OCI-LY1 (cell line): ENCODE results near the gene H6PD.
A peak's percentile ranks its signal among the peaks of the same experiment; 100 is the strongest.

Experiments used
- H2AFZ ChIP-seq: fragments of 200-600 bp; sonication (generic), shearing (Covaris generic); 2 replicates; pipeline ENCODE4 v1.6.0; 2014; ENCODE audit warnings: antibody characterized with exemption, mild to moderate bottlenecking, low read length
- H3F3A ChIP-seq: fragments of 200-600 bp; sonication (generic), shearing (Covaris generic); 2 replicates; pipeline ENCODE4 v1.6.0; 2014; ENCODE audit warnings: mild to moderate bottlenecking, antibody characterized with exemption, low read length, moderate library complexity; ENCODE audit not compliant: insufficient read depth
- H3K27ac ChIP-seq: fragments of 200-600 bp; sonication (generic); 2 replicates; pipeline ENCODE4 v1.5.1; 2014; ENCODE audit warnings: low read length, mixed run types, mild to moderate bottlenecking, low read depth; ENCODE audit not compliant: poor library complexity, severe bottlenecking
- H3K27me3 ChIP-seq: fragments of 200-600 bp; sonication (generic); 2 replicates; pipeline ENCODE4 v1.6.0; 2014; ENCODE audit warnings: antibody characterized with exemption, mild to moderate bottlenecking, low read length, moderate library complexity; ENCODE audit not compliant: insufficient read depth
- H3K36me3 ChIP-seq: fragments of 200-600 bp; sonication (generic); 2 replicates; pipeline ENCODE4 v1.6.1; 2014; ENCODE audit warnings: mild to moderate bottlenecking, antibody characterized with exemption, low read length, moderate library complexity, mixed read lengths; ENCODE audit not compliant: insufficient read depth
- H3K4me1 ChIP-seq: fragments of 200-600 bp; sonication (generic); 2 replicates; pipeline ENCODE4 v1.5.1; 2014; ENCODE audit warnings: mild to moderate bottlenecking, low read length, moderate library complexity; ENCODE audit not compliant: insufficient read depth, severe bottlenecking
- H3K4me2 ChIP-seq: fragments of 200-600 bp; sonication (generic), shearing (Covaris generic); 2 replicates; pipeline ENCODE4 v1.6.1; 2014; ENCODE audit warnings: low read length
- H3K4me3 ChIP-seq: fragments of 200-600 bp; sonication (generic); 2 replicates; pipeline ENCODE4 v1.5.1; 2014; ENCODE audit warnings: low read length, low read depth, mild to moderate bottlenecking, mixed read lengths; ENCODE audit not compliant: poor library complexity, severe bottlenecking
- H3K79me2 ChIP-seq: fragments of 200-600 bp; shearing (Covaris generic); 2 replicates; pipeline ENCODE4 v1.6.1; 2016; ENCODE audit warnings: mixed run types, low read length, mixed read lengths; ENCODE audit not compliant: insufficient read depth
- H3K9ac ChIP-seq: fragments of 200-600 bp; sonication (generic), shearing (Covaris generic); 2 replicates; pipeline ENCODE4 v1.6.1; 2014; ENCODE audit warnings: mild to moderate bottlenecking, low read length, mixed read lengths
- H3K9me2 ChIP-seq: fragments of 200-600 bp; sonication (generic), shearing (Covaris generic); 2 replicates; pipeline ENCODE4 v1.6.1; 2014; ENCODE audit warnings: low read depth, mild to moderate bottlenecking, low read length, mixed read lengths
- H3K9me3 ChIP-seq: fragments of 200-600 bp; shearing (Covaris generic); 2 replicates; pipeline ENCODE4 v1.6.1; 2014; ENCODE audit warnings: low read length, mixed read lengths
- H4K20me1 ChIP-seq: fragments of 200-600 bp; sonication (generic), shearing (Covaris generic); 2 replicates; pipeline ENCODE4 v1.6.0; 2016; ENCODE audit warnings: mild to moderate bottlenecking, low read length; ENCODE audit not compliant: insufficient read depth
- EZH2 ChIP-seq: fragments of 200-600 bp; sonication (generic), shearing (Covaris generic); IDR thresholded peaks from 2 replicates; pipeline ENCODE4 v1.8.0; 2017; ENCODE audit warnings: borderline replicate concordance, mixed run types, mild to moderate bottlenecking, antibody characterized with exemption, low read length, moderate library complexity, mixed read lengths
- TF ChIP-seq, protein P1 (sequence below): fragments of 200-600 bp; sonication (generic), shearing (Covaris generic); IDR thresholded peaks from 2 replicates; pipeline ENCODE4 v1.5.1; 2017; ENCODE audit warnings: mild to moderate bottlenecking, antibody characterized with exemption, low read length, moderate library complexity, mixed read lengths

H6PD gene

DNA sequence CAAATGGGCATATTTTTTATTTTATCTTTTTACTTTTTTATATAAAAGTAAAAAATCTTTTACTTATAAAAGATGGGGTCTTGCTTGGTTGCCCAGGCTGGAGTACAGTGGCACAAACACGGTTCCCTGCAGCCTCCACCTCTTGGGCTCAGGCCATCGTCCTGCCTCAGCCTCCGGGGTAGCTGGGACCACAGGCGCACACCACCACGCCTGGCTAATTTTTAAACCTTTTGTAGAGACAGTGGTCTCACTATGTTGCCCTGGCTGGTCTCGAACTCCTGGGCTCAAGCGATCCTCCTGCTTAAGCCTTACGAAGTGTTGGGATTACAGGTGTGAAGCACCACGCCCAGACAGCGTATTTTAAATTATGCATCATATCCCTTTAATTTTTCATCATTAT, 986 bp downstream of the H6PD start:
- H3K9me2 ChIP-seq = no peaks in the 10 kb centered on the region
- H3K9me3 ChIP-seq = no peaks in the 10 kb centered on the region
- H3F3A ChIP-seq = no peaks in the 10 kb centered on the region
- H4K20me1 ChIP-seq = no peaks in the 10 kb centered on the region
- peak overlapping the region; percentile 76 for H3K9ac ChIP-seq
- H3K36me3 ChIP-seq = no peaks in the 10 kb centered on the region; the same call in 1 of the 2 replicates
- no peaks in the 10 kb centered on the region for H3K79me2 ChIP-seq
- H3K27ac ChIP-seq = no peak overlapping the region
- H2AFZ ChIP-seq = no peak overlapping the region
- H3K4me3 ChIP-seq = peak overlapping the region; percentile 68
- TF ChIP-seq, protein P1, sequence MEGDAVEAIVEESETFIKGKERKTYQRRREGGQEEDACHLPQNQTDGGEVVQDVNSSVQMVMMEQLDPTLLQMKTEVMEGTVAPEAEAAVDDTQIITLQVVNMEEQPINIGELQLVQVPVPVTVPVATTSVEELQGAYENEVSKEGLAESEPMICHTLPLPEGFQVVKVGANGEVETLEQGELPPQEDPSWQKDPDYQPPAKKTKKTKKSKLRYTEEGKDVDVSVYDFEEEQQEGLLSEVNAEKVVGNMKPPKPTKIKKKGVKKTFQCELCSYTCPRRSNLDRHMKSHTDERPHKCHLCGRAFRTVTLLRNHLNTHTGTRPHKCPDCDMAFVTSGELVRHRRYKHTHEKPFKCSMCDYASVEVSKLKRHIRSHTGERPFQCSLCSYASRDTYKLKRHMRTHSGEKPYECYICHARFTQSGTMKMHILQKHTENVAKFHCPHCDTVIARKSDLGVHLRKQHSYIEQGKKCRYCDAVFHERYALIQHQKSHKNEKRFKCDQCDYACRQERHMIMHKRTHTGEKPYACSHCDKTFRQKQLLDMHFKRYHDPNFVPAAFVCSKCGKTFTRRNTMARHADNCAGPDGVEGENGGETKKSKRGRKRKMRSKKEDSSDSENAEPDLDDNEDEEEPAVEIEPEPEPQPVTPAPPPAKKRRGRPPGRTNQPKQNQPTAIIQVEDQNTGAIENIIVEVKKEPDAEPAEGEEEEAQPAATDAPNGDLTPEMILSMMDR = no peak
- TF ChIP-seq EZH2 = no peak
- H3K4me1 ChIP-seq = peaks cover 16% of the 10 kb centered on the region
- H3K4me2 ChIP-seq = peak overlapping the region; percentile 77
- H3K27me3 ChIP-seq = peaks cover 5% of the 10 kb centered on the region; the same call in 1 of the 2 replicates

DNA sequence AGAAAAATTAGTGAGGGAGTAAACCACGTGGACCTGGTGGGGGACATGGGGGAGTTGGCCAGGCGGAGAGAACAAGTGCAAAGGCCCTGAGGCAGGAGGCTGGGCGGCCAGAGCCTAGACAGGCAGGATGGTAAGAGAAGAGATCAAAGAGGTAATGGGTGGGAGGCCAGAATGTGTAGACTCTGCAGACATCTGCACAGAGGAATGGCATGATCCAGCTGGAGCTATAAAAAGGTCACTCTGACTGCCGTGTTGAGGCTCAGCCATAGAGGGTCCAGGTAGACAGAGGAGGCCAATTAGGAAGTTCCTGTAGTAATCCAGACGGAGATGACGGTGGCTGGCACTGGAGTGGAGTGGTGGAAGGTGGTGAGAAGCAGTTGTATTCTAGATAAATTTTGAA, 3.6 kb downstream of the H6PD start:
- Histone ChIP-seq H3K4me2 (no peak overlapping the region), H4K20me1 (no peaks in the 10 kb centered on the region), H3K9ac (no peak overlapping the region), H3K27me3 (no peaks in the 10 kb centered on the region; the same call in 1 of the 2 replicates), H3F3A (no peaks in the 10 kb centered on the region), H3K4me1 (peaks cover 16% of the 10 kb centered on the region), H3K4me3 (no peak overlapping the region), H3K9me2 (no peaks in the 10 kb centered on the region), H3K79me2 (no peaks in the 10 kb centered on the region), H3K36me3 (no peaks in the 10 kb centered on the region), H3K9me3 (no peaks in the 10 kb centered on the region), H2AFZ (no peak overlapping the region), H3K27ac (no peak overlapping the region)
- TF ChIP-seq, protein P1 = no peak
- TF ChIP-seq EZH2 = no peak

DNA sequence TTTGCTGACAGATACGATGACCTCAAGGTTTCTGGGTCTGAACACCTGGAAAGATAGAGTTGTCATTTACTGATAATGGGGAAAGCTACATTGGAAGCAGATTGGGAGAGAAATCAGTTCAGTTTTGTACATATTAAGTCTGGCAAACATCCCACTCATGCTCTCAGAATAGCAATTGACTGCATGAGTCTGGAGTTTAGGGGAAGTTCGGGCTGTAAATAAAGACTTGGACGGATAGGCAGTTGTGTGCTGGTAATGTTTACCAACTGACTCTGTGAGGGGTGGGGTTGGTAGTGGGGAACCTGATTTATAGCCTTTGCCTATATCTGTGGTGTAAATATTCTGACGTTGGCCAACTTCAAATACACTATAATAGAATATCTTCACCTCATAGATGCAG, 4.0 kb downstream of the H6PD start:
- Histone ChIP-seq H3K4me1 (peaks cover 16% of the 10 kb centered on the region), H4K20me1 (no peaks in the 10 kb centered on the region), H3K9me2 (no peaks in the 10 kb centered on the region), H3K27ac (no peak overlapping the region), H3K9me3 (no peaks in the 10 kb centered on the region), H2AFZ (no peak overlapping the region), H3K79me2 (no peaks in the 10 kb centered on the region), H3K4me2 (no peak overlapping the region), H3F3A (no peaks in the 10 kb centered on the region), H3K36me3 (no peaks in the 10 kb centered on the region), H3K27me3 (no peaks in the 10 kb centered on the region; the same call in 1 of the 2 replicates), H3K9ac (no peak overlapping the region), H3K4me3 (no peak overlapping the region)
- TF ChIP-seq, protein P1 = no peak
- TF ChIP-seq EZH2 = no peak
